CD4-positive, alpha-beta T cell treated with Interleukin-15 for 4 hours (primary cell): ENCODE results near the gene GPR62.
"Not testable (repeated sequence)": the region's sequence is repeated elsewhere in the genome, so short reads cannot be mapped to it uniquely, and the experiment has no call there.

Experiments used
- DNase-seq: peaks from one replicate; pipeline ENCODE4 v3.0.0-alpha.2; 2020; ENCODE audit warnings: low spot score

The GPR62 gene

GRCh38 chr3:51955175-51955892 lies at the start of gene GPR62:
Gene GPR62 (plus strand): TSS chr3:51955381. CDS start chr3:51955653, 272 bp downstream.
- DNase-seq, result no peak

GRCh38 chr3:51908026-51908425 lies 47.2 kb upstream of the GPR62 start:
- no peak for DNase-seq

- no peak for DNase-seq
Observed at GRCh38 chr3:51916418-51916817, 38.8 kb upstream of the GPR62 start.

- DNase-seq, result no peak
Observed at GRCh38 chr3:51921081-51921578, 34.1 kb upstream of the GPR62 start.

GRCh38 chr3:51927061-51927977 lies 27.9 kb upstream of the GPR62 start:
- no peak for DNase-seq

- DNase-seq, result no peak
Observed at GRCh38 chr3:51928438-51928837, 26.7 kb upstream of the GPR62 start.

- not testable (repeated sequence) for DNase-seq
Observed at GRCh38 chr3:51928981-51929380, 26.2 kb upstream of the GPR62 start.

- no peak for DNase-seq
Observed at GRCh38 chr3:51929420-51930003, 25.7 kb upstream of the GPR62 start.

GRCh38 chr3:51930439-51930838 lies 24.7 kb upstream of the GPR62 start:
- DNase-seq, result no peak

GRCh38 chr3:51931756-51932155 lies 23.4 kb upstream of the GPR62 start:
- no peak for DNase-seq

GRCh38 chr3:51932471-51933370 lies 22.5 kb upstream of the GPR62 start:
- no peak for DNase-seq

- no peak for DNase-seq
Observed at GRCh38 chr3:51933471-51934138, 21.6 kb upstream of the GPR62 start.

- no peak for DNase-seq
Observed at GRCh38 chr3:51934139-51934850, 20.9 kb upstream of the GPR62 start.

- DNase-seq, result no peak
Observed at GRCh38 chr3:51934991-51935885, 19.9 kb upstream of the GPR62 start.

GRCh38 chr3:51935886-51936755 lies 19.1 kb upstream of the GPR62 start:
- no peak for DNase-seq

GRCh38 chr3:51937014-51937413 lies 18.2 kb upstream of the GPR62 start:
- DNase-seq, result no peak

GRCh38 chr3:51937611-51938450 lies 17.4 kb upstream of the GPR62 start:
- DNase-seq, result no peak
